Measurements from ENCODE around the gene PKDREJ. TPM values are rescaled to one million over a fixed set of nuclear protein-coding genes. Genes with fewer than 3 reads are reported as not detected.
"Not testable (repeated sequence)": the region's sequence is repeated elsewhere in the genome, so short reads cannot be mapped to it uniquely, and the experiment has no call there.

PKDREJ gene, protein sequence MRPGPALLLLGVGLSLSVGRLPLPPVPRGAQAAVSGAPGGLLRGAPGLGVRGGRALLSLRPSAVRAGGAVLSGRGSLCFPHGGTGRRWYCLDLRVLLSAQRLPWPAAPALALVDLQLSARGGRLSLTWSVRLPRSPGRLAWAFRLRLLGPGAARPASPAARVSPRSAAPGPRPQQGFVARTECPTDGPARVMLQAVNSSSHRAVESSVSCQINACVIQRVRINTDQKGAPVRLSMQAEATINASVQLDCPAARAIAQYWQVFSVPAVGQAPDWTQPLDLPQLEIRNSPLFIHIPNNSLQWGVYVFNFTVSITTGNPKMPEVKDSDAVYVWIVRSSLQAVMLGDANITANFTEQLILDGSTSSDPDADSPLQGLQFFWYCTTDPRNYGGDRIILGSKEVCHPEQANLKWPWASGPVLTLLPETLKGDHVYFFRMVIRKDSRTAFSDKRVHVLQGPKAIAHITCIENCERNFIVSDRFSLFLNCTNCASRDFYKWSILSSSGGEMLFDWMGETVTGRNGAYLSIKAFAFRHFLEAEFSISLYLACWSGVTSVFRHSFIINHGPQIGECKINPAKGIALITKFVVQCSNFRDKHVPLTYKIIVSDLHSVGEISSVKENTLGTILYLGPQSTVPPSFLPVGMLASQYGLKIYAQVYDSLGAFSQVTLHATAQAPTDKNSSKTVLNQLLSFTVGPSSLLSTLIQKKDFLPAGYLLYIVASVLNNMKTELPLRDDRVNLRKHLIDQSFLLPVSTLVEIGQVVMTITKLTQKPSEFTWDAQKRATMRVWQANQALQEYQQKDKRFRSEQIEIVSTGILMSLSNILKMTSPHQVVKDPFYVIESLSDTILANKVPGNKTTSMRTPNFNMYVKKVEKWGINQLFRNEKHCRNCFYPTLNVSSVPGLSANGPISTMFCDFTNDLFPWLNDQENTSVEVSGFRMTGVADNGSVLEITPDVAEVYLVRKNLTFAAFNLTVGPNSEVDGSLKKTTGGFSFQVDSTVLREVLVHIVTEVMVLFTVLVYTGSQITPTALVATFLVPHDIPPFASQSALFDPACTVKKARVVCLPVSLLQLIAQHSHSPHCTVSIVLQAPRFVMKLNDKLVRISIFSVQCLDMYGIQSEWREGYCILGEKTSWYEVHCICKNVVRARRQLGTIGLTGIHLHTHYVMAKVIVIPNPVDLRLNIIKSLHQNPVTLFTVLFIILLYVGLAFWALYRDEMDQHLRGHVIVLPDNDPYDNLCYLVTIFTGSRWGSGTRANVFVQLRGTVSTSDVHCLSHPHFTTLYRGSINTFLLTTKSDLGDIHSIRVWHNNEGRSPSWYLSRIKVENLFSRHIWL (N-terminal part only)
- polyA plus RNA-seq (2012; ENCODE audit: insufficient read depth, insufficient read length) = 0.15 TPM

GRCh38 chr22:46263216-46263590 lies at the start of gene PKDREJ:
TSS of gene PKDREJ (minus strand) at chr22:46263343. CDS start at chr22:46263322, 21 bp downstream.
- DNase-seq (ENCODE audit: low read depth, low spot score) = no peak
- no peak within 1 kb of the TSS for H3K4me3 ChIP-seq (ENCODE audit: low read length)

GRCh38 chr22:46312848-46313247 lies 49.7 kb upstream of the PKDREJ start:
- not testable (repeated sequence) for H3K4me3 ChIP-seq (ENCODE audit: low read length); DNase-seq (ENCODE audit: low read depth, low spot score)

GRCh38 chr22:46312056-46312455 lies 48.9 kb upstream of the PKDREJ start:
- DNase-seq (ENCODE audit: low read depth, low spot score) = no peak
- H3K4me3 ChIP-seq (ENCODE audit: low read length) = no peak overlapping the region

DNA sequence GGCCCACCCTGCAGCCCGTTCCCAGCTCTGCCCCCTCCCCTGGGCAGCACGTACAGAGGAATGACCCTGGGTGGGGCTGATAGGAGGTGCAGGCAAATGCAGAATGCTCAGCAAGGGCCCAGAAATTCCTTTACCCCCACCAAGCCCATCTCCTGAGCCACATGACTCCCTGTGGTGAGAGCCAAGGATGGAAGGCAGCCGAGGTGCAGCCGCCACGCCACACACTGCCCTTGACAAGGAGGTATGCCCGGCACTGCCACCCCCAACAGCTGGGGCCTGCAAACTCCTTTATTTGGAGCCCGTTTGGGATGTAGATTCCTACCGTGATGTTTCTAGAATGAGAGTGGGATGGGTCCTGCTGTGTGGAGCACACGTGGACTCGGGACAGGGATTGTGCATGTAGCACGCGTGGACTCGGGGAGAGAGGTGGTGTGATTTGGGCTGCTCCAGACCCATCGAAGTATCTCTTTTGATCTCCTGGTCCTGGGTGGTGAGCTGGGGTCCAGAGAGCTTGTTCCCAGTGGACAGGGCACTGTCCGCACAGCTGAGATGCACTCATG lies 46.5 kb upstream of the PKDREJ start:
- H3K4me3 ChIP-seq (ENCODE audit: low read length) = no peak overlapping the region
- DNase-seq (ENCODE audit: low read depth, low spot score) = no peak

DNA sequence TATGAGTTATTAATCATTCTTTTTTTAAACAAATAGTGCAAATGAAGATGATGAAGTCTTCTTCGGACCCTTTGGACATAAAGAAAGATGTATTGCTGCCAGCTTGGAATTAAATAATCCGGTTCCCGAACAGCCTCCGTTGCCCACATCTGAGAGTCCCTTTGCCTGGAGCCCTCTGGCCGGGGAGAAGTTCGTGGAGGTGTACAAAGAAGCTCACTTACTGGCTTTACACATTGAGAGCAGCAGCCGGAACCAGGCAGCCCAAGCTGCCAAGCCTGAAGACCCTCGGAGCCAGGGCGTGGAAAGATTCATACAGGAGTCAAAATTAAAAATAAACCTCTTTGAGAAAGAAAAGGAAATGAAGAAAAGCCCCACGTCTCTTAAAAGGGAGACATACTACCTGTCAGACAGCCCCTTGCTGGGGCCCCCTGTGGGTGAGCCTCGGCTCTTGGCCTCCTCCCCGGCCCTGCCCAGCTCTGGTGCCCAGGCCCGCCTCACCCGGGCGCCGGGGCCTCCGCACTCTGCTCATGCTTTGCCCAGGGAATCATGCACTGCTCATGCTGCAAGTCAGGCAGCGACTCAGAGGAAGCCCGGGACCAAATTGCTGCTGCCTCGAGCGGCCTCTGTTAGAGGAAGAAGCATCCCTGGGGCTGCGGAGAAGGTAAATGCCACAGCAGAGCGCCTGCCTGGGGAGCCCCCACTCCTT lies 45.3 kb upstream of the PKDREJ start:
- no peak for DNase-seq (ENCODE audit: low read depth, low spot score)
- H3K4me3 ChIP-seq (ENCODE audit: low read length) = no peak overlapping the region

- no peak for DNase-seq (ENCODE audit: low read depth, low spot score)
- H3K4me3 ChIP-seq (ENCODE audit: low read length) = no peak overlapping the region
Observed at GRCh38 chr22:46303347-46303965, 40.3 kb upstream of the PKDREJ start.

GRCh38 chr22:46300491-46300890 lies 37.3 kb upstream of the PKDREJ start:
- no peak overlapping the region for H3K4me3 ChIP-seq (ENCODE audit: low read length)
- DNase-seq (ENCODE audit: low read depth, low spot score) = no peak

DNA sequence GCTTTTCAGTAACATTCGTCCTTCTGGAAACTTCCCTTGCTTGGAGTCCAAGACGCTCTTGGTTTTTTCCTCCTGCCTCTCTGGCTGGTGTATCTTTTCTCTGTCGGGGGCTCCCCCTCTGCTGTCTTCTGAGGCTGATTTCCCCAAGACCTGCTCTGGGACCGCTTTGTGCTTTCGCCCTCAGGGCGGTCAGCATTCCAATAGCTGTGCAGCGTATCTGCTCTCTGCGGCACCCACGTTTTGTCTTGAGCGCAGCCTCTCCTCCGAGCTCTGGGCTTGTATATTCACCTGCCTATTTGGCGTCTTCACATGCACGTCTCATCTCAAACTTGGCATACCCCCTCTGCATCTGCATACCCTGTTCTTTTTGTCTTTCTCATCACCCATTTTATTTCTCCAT lies 36.0 kb upstream of the PKDREJ start:
- DNase-seq (ENCODE audit: low read depth, low spot score) = no peak
- no peak overlapping the region for H3K4me3 ChIP-seq (ENCODE audit: low read length)

DNA sequence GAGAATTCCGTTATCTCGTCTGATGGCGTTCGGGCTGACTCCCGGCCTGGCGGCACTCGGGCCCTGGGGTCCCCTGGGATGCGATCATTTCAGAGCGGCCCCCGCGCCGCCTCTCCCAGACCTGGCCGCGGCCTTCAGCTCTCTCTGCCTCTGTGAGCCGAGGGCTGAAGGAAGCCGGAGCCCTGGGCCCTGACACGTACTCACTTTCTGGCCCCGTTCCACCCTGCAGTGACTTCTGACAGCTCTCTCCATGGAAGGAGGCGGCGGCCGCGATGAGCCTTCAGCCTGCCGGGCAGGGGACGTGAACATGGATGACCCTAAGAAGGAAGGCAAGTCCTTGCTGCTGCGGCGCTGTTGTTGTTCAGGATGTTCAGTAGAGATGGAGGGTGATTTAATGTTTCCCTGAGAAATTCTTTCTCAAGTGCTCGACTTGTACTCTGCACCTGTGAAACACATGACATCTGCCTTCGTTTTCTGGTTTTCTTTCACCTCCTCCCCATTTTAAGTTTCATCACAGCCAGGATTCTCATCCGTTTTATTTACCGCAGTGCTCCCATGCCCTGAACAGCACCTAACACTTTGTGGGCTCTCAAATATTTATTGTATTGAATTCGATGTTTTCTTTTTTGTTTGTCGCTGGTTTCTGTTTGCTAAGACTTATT lies 34.1 kb upstream of the PKDREJ start:
- H3K4me3 ChIP-seq (ENCODE audit: low read length) = peak overlapping the region; percentile 93
- DNase-seq (ENCODE audit: low read depth, low spot score) = no peak

DNA sequence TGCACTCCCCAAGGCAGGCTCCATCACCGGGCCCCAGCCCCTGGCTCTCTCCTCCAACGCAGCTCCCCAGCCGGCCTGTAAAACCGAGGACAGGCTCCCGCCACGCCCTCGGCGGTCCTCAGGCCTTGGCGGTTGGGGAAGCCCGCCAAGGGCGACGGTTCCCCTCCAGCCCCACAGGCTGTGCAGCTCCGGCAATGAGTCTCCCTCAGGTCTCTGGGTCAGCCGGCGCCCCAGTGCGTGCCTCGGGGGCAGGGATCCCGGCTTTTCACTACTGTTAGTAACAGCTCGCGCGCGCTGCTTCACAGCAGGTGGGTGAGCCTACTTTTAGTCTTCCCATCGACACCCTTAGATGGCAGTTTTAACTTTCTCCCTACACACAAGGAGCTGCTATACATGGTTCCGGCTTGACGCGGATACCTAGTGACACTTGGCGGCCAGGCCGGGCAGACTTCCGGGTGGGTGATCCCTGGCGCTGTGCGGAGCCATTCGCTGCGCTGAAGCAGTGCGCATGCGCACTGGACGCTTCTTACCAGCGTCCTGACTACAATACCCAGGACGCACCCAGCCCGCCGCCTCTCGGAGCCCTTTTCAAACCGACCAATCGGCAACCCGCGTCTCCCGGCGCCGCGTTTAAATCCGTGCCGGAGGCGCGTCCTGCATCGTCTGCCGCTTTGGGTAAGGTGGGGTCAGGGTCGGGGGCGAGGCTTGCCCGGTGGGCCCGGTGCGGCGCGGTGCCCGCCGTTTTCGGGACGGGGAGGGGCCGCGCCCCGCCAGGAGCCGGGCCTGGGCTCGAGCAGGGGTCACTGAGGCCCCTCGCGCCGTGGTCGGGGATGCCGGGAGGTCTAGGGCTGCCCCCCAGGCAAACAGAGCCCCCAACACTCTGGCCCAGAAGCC lies 33.4 kb upstream of the PKDREJ start, which contains the start of gene GTSE1:
Gene GTSE1, plus strand, starts transcription at position 614 of the 894 bp plus-strand sequence. CDS start 531 bp downstream, outside the sequence.
- DNase-seq (ENCODE audit: low read depth, low spot score) = peak; percentile 98
- peak within 1 kb of the TSS; percentile 93 for H3K4me3 ChIP-seq (ENCODE audit: low read length)

DNA sequence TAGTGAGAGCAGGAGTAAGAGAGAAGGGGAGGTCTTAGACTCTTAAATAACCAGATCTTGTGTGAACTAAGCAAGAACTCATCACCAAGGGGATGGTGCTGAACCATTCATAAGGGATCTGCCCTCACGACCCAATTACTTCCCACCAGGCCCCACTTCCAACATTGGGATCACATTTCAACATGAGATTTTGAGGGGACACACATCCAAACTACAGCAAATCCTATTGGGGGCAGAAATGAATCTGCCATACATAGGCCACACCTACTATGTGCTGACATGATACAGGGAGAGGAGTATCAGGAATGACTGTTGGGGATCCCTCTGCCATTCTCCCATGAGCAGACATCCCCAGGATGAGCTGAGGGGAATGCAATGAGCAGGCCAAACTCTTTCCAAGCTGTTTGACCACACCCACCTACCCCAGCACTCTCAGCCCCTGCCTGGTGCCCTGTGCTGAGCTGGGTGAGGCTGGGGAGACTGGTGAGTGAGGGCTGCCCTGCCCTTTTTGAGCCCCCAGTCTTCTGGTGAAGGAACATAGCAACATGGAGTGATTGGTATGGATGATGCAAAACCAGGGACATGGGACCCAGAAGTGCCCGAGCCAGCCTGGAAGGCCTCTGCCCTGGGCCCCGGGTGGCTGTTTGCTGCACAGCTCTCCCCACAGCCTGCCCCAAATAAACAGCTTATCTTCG lies 32.3 kb upstream of the PKDREJ start:
- peak overlapping the region; percentile 93 for H3K4me3 ChIP-seq (ENCODE audit: low read length)
- DNase-seq (ENCODE audit: low read depth, low spot score) = no peak

GRCh38 chr22:46294784-46295183 lies 31.6 kb upstream of the PKDREJ start:
- no peak for DNase-seq (ENCODE audit: low read depth, low spot score)
- H3K4me3 ChIP-seq (ENCODE audit: low read length) = no peak overlapping the region

- H3K4me3 ChIP-seq (ENCODE audit: low read length) = no peak overlapping the region
- peak; percentile 79 for DNase-seq (ENCODE audit: low read depth, low spot score)
Observed at GRCh38 chr22:46293577-46294260, 30.6 kb upstream of the PKDREJ start.

- no peak for DNase-seq (ENCODE audit: low read depth, low spot score)
- H3K4me3 ChIP-seq (ENCODE audit: low read length) = no peak overlapping the region
Observed at GRCh38 chr22:46292732-46293131, 29.6 kb upstream of the PKDREJ start.

- no peak for DNase-seq (ENCODE audit: low read depth, low spot score)
- H3K4me3 ChIP-seq (ENCODE audit: low read length) = no peak overlapping the region
Observed at GRCh38 chr22:46292173-46292572, 29.0 kb upstream of the PKDREJ start.

Data from Jurkat, Clone E6-1 (cell line).